ENCODE data around the gene HS2ST1. TPM values are rescaled to one million over a fixed set of nuclear protein-coding genes. Genes with fewer than 3 reads are reported as not detected.

HS2ST1 gene
- total RNA-seq, 1 experiment from 2014 or later: 35.0 TPM

DNA sequence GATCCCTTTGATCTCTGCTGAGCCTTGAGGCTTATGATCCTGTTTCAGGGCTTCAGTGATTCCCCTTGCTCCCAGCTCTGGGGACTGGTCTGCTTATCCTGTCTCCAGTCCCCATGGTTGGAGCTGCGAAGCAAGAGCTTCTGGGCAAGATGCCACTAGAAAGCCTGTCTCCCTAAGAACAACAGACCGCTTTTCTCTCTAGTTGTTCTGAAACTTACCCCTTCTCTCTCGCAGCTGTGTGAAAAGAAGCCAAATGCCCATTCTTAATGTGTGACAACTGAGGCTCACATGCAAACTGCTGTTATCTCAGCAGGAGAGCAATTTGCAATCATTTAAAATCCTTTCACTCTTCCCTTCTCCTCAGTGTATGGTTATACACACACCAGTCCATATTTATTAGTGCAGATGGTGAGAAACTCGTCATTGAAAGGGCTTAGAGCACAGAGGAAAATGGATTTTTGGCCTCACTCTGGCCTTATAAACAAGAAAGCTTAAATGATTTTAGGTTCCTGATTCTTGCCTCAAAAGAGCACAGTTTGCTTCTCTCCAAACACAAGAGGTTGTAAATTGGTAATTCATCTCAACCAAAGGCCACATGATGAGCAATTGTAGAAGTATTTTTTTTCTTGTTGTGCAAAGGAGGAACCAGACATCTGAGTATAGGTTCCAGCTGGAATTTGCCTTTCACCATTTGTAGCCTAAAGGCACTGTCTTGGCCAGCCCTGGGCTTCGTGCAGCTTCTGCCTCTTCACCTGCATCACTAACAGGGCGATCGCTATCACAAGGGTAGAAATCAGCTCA, 235.0 kb downstream of the HS2ST1 start:
- peak; percentile 72 to 98 for DNase-seq
- Histone ChIP-seq H3K79me2 (ENCODE audit: low read depth) (no peaks in the 10 kb centered on the region), H3K4me1 (replicated peaks; ENCODE audit: insufficient read depth) (peaks cover 34% of the 10 kb centered on the region), H4K20me1 (ENCODE audit: insufficient read depth) (no peaks in the 10 kb centered on the region), H3K27ac (peak overlapping the region; percentile 78), H3K27me3 (ENCODE audit: insufficient read depth, low read depth) (no peaks in the 10 kb centered on the region), H3K36me3 (ENCODE audit: low read depth) (no peaks in the 10 kb centered on the region), H3K9me2 (ENCODE audit: insufficient read depth) (no peaks in the 10 kb centered on the region), H3K9me3 (ENCODE audit: insufficient read depth, low read depth) (no peaks in the 10 kb centered on the region), H3F3A (ENCODE audit: insufficient read depth, low read depth) (peaks cover 23% of the 10 kb centered on the region), H3K4me3 (peak overlapping the region; percentile 27; the same call in 1 of the 2 replicates), H2AFZ (no peak overlapping the region), H3K4me2 (peak overlapping the region; percentile 67)
- intact Hi-C loops (cut with micrococcal nuclease; ENCODE audit: unreplicated experiment): loop anchor here (1.0 to 10.0 kb wide), 6 partner anchors 8 to 805 kb away; partner anchors contain the start of gene LMO4
- no TSS peak for BruUV-seq (replicated peaks)
- CTCF ChIA-PET: no interaction called here
- TF ChIP-seq CTCF (conservative IDR thresholded peaks at IDR 0.05): no peak
- TF ChIP-seq EZH2 (IDR thresholded peaks at IDR 0.05; ENCODE audit: low read depth): no peak
- POLR2A ChIA-PET (ENCODE audit: unreplicated experiment): interaction anchor here (0.5 to 0.6 kb wide), 2 partner anchors 23 to 136 kb away, joined by 3 to 7 read pairs; no protein-coding TSS in a partner anchor

- Histone ChIP-seq H3K27me3 (ENCODE audit: insufficient read depth, low read depth) (no peaks in the 10 kb centered on the region), H3K4me2 (peak overlapping the region; percentile 67), H3K36me3 (ENCODE audit: low read depth) (no peaks in the 10 kb centered on the region), H3K9me2 (ENCODE audit: insufficient read depth) (no peaks in the 10 kb centered on the region), H3K79me2 (ENCODE audit: low read depth) (no peaks in the 10 kb centered on the region), H3F3A (ENCODE audit: insufficient read depth, low read depth) (peaks cover 23% of the 10 kb centered on the region), H3K27ac (peak overlapping the region; percentile 78), H4K20me1 (ENCODE audit: insufficient read depth) (no peaks in the 10 kb centered on the region), H3K9me3 (ENCODE audit: insufficient read depth, low read depth) (no peaks in the 10 kb centered on the region), H2AFZ (no peak overlapping the region), H3K4me1 (replicated peaks; ENCODE audit: insufficient read depth) (peaks cover 34% of the 10 kb centered on the region), H3K4me3 (peak overlapping the region; percentile 27; the same call in 1 of the 2 replicates)
- intact Hi-C loops (cut with micrococcal nuclease; ENCODE audit: unreplicated experiment): loop anchor here (2.0 to 10.0 kb wide), 4 partner anchors 77 to 805 kb away; partner anchors contain the start of gene LMO4
- TF ChIP-seq EZH2 (IDR thresholded peaks at IDR 0.05; ENCODE audit: low read depth) (no peak), CTCF (conservative IDR thresholded peaks at IDR 0.05) (no peak)
- POLR2A ChIA-PET (ENCODE audit: unreplicated experiment): interaction anchor here (0.6 kb wide), 1 partner anchor 24 kb away, joined by 7 read pairs; no protein-coding TSS in a partner anchor
- peak in 1 of 2 experiments; percentile 87 for DNase-seq
- BruUV-seq (replicated peaks): no TSS peak
- CTCF ChIA-PET: interaction anchor here (0.6 to 0.9 kb wide), 2 partner anchors 76 to 252 kb away, joined by 3 read pairs; no protein-coding TSS in a partner anchor
Observed at GRCh38 chr1:87150143-87150542, 235.7 kb downstream of the HS2ST1 start.

- no peak; the same call in 1 of the 2 replicates for TF ChIP-seq CTCF (conservative IDR thresholded peaks at IDR 0.05)
- no peak for TF ChIP-seq EZH2 (IDR thresholded peaks at IDR 0.05; ENCODE audit: low read depth)
- ChIA-PET CTCF (interaction anchor here (0.8 kb wide), 1 partner anchor 178 kb away, joined by 3 read pairs; no protein-coding TSS in a partner anchor), POLR2A (ENCODE audit: unreplicated experiment) (no interaction called here)
- intact Hi-C loops (cut with micrococcal nuclease; ENCODE audit: unreplicated experiment): loop anchor here (2.0 to 10.0 kb wide), 4 partner anchors 75 to 803 kb away; partner anchors contain the start of gene LMO4
- peak in 1 of 2 experiments; percentile 71 for DNase-seq
- peak overlapping the region; percentile 78; the same call in 1 of the 2 replicates for H3K27ac ChIP-seq
- H3K4me1 ChIP-seq (replicated peaks; ENCODE audit: insufficient read depth): peaks cover 34% of the 10 kb centered on the region
- BruUV-seq (replicated peaks): no TSS peak
- H3K27me3 ChIP-seq (ENCODE audit: insufficient read depth, low read depth): no peaks in the 10 kb centered on the region
- H3K36me3 ChIP-seq (ENCODE audit: low read depth): no peaks in the 10 kb centered on the region
- H3K4me2 ChIP-seq: peak overlapping the region; percentile 26
- H2AFZ ChIP-seq: no peak overlapping the region
- H3K9me2 ChIP-seq (ENCODE audit: insufficient read depth): no peaks in the 10 kb centered on the region
- H3K4me3 ChIP-seq: no peak overlapping the region
- H3K9me3 ChIP-seq (ENCODE audit: insufficient read depth, low read depth): no peaks in the 10 kb centered on the region
- H4K20me1 ChIP-seq (ENCODE audit: insufficient read depth): no peaks in the 10 kb centered on the region
- peaks cover 23% of the 10 kb centered on the region for H3F3A ChIP-seq (ENCODE audit: insufficient read depth, low read depth)
- H3K79me2 ChIP-seq (ENCODE audit: low read depth): no peaks in the 10 kb centered on the region
Observed at GRCh38 chr1:87151500-87152421, 237.3 kb downstream of the HS2ST1 start.

Data from PC-9 (cell line).